SIG-M5 treated with dmso at 0.1 percent for 504 hours (cell line): Measurements from ENCODE around the gene SARNP.
"Not testable (repeated sequence)": the region's sequence is repeated elsewhere in the genome, so short reads cannot be mapped to it uniquely, and the experiment has no call there.

Experiments
- DNase-seq: peaks from one replicate; lab custom pipeline; 2025; ENCODE audit not compliant: unreplicated experiment; lab: John Stamatoyannopoulos, UW

Gene SARNP

GRCh38 chr12:55817345-55818139 lies at the start of gene SARNP, which contains the start of gene ORMDL2:
Gene SARNP, minus strand, starts transcription at chr12:55817724. Its CDS starts 23 bp downstream, at chr12:55817701.
Gene ORMDL2, plus strand, starts transcription at chr12:55818041. Its CDS starts 959 bp downstream, at chr12:55819000.
- DNase-seq, result peak; percentile 100

GRCh38 chr12:55866454-55867004 lies 49.0 kb upstream of the SARNP start:
- not testable (repeated sequence) for DNase-seq

- no peak for DNase-seq
These were observed 47.8 kb upstream of the SARNP start for GRCh38 chr12:55865327-55865726.

GRCh38 chr12:55862931-55863330 lies 45.4 kb upstream of the SARNP start:
- DNase-seq, result not testable (repeated sequence)

- no peak for DNase-seq
These were observed 44.8 kb upstream of the SARNP start for GRCh38 chr12:55862286-55862685.

- DNase-seq, result no peak
These were observed 44.3 kb upstream of the SARNP start for GRCh38 chr12:55861871-55862270.

- DNase-seq, result no peak
These were observed 43.9 kb upstream of the SARNP start for GRCh38 chr12:55861396-55861795.

GRCh38 chr12:55852740-55853139 lies 35.2 kb upstream of the SARNP start:
- no peak for DNase-seq

GRCh38 chr12:55850893-55851292 lies 33.4 kb upstream of the SARNP start:
- DNase-seq, result no peak

- DNase-seq, result no peak
These were observed 32.9 kb upstream of the SARNP start for GRCh38 chr12:55850401-55850800.

- DNase-seq, result no peak
These were observed 32.3 kb upstream of the SARNP start for GRCh38 chr12:55849616-55850343.

- DNase-seq, result peak; percentile 57
These were observed 30.2 kb upstream of the SARNP start for GRCh38 chr12:55847603-55848291.

- DNase-seq, result peak; percentile 67
These were observed 29.5 kb upstream of the SARNP start for GRCh38 chr12:55847033-55847432.

- no peak for DNase-seq
These were observed 28.4 kb upstream of the SARNP start for GRCh38 chr12:55845785-55846496.

- no peak for DNase-seq
These were observed 27.8 kb upstream of the SARNP start for GRCh38 chr12:55845361-55845760.

- DNase-seq, result no peak
These were observed 27.4 kb upstream of the SARNP start for GRCh38 chr12:55844961-55845360.

GRCh38 chr12:55843431-55843830 lies 25.9 kb upstream of the SARNP start:
- DNase-seq, result no peak

- peak; percentile 78 for DNase-seq
These were observed 25.3 kb upstream of the SARNP start, which contains the start of gene MMP19 for GRCh38 chr12:55842681-55843429. Gene MMP19, minus strand, starts transcription at chr12:55842936. Its CDS starts 106 bp downstream, at chr12:55842830.

GRCh38 chr12:55840581-55841351 lies 23.2 kb upstream of the SARNP start:
- DNase-seq, result no peak
